Measurements from ENCODE around the gene MTX2.
A peak's percentile ranks its signal among the peaks of the same experiment; 100 is the strongest.

Gene MTX2

GRCh38 chr2:176269319-176270099 lies at the start of gene MTX2:
Gene MTX2 (plus strand): TSS chr2:176269442. CDS start chr2:176269630, 188 bp downstream.
- DNase-seq (ENCODE audit: low read depth in 3 of 3, low spot score in 1 of 3) = peak; percentile 15 to 57 (median 38)

DNA sequence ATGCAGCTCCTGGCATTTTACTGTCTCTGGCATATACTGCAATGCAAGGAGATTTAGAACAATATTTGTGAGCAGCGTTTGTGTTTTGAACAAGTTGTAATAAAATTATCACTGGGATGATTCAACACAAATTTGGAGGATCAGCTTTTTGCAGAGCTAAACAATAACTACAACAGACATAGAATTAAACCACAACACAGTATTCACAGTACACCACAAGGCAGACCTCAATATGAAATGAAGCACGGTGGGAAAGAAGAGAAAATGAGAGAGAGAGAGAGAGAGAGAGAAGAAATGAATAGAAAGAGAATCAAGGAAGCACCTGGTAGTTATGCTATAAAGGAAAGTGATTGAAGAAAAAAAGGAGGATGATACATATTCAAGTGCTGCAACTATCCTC lies 41.4 kb upstream of the MTX2 start:
- DNase-seq (ENCODE audit: low read depth in 3 of 3, low spot score in 1 of 3) = no peak

GRCh38 chr2:176234156-176234555 lies 35.1 kb upstream of the MTX2 start:
- DNase-seq (ENCODE audit: low read depth in 3 of 3, low spot score in 1 of 3) = no peak

- no peak for DNase-seq (ENCODE audit: low read depth in 3 of 3, low spot score in 1 of 3)
These were observed 34.3 kb upstream of the MTX2 start for GRCh38 chr2:176234940-176235339.

DNA sequence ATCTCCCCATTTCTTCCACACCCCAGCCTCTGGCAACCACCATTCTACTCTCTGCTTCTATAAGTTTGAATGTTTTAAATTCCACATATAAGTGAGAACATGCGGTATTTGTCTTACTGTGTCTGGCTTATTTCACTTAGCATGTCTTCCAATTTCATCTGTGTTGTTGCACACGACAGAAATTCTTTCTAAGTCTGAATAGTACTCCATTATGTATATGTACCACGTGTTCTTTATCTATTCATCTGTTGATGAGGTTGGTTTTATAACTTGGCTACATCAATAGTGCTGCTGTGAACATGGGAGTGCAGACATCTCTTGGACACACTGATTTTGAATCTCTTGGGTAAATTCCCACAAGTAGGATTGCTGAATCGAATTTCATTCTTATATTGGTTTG lies 31.8 kb upstream of the MTX2 start:
- DNase-seq (ENCODE audit: low read depth in 3 of 3, low spot score in 1 of 3) = no peak

DNA sequence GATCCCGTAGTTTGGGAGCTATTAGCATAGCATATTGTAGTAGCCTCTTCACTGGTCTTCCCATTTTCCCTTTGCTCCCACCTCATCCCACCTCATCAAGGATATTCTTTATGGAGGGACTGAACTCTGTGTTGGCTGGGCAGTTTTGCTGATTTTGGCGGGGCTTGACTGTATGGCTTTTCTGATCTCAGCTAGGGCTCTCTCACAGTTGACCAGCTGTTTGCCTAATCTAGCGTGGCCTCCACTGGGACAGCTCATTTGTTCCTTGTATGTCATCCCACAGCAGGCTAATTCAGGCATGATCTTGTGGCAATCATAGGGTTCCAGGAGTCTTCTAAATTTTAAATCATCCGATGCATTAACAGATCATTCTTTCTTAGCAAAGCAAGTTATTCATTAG lies 30.2 kb upstream of the MTX2 start:
- DNase-seq (ENCODE audit: low read depth in 3 of 3, low spot score in 1 of 3) = no peak

GRCh38 chr2:176240301-176240700 lies 28.9 kb upstream of the MTX2 start:
- no peak for DNase-seq (ENCODE audit: low read depth in 3 of 3, low spot score in 1 of 3)

DNA sequence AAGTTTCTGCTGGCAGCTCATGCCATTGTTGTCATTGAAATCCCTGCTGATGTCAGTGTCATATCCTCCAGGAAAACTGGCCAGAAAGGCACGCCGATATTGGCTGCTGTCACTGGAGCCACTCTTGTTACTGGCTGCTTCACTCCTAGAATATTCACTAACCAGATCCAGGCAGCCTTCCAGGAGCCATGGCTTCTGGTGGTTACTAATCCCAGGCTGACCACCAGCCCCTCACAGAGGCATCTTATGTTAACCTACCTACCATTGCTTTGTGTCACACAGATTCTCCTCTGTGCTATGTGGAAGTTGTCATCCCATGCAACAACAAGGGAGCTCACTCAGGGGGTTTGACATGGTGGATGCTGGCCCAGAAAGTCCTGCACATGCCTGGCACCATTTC lies 27.0 kb upstream of the MTX2 start:
- no peak for DNase-seq (ENCODE audit: low read depth in 3 of 3, low spot score in 1 of 3)

GRCh38 chr2:176246331-176246730 lies 22.9 kb upstream of the MTX2 start:
- no peak for DNase-seq (ENCODE audit: low read depth in 3 of 3, low spot score in 1 of 3)

DNA sequence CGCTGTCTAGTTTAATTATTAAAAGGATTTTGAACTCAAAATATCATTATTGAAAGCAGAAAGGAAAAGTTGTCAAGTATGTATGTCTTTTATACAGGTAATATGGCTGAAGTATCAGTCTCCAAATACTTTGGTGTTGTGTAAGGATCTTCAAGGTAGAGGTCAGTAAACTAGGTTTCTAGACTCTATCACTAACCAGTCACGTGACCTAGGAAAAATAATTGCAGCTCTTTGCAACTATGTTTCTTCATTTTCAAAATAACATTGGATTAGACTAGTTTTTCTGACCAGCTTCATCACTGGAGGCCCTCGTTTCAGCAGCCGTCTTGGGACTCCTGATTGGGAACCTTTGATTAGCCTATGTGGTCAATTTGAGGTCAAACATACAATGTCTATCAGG lies 21.4 kb upstream of the MTX2 start:
- no peak for DNase-seq (ENCODE audit: low read depth in 3 of 3, low spot score in 1 of 3)

DNA sequence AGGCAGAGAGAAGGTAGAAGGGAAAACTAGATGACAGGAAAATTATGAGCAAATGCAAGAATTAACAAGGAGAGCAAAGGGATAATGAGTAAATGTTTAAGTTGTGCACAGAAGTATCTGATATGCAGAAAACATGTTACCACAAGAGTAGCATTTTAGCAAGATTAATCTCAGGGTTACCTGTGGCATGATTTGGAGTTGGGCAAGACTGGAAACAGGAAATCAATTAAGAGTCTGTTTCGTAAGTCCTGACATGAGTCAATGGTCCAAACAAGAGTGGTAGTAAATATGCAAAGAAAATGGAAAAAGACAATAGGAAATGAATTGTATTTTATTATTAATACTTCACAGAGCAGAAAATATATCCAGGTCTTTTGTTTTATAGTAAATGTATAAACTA lies 17.3 kb upstream of the MTX2 start:
- no peak for DNase-seq (ENCODE audit: low read depth in 3 of 3, low spot score in 1 of 3)

DNA sequence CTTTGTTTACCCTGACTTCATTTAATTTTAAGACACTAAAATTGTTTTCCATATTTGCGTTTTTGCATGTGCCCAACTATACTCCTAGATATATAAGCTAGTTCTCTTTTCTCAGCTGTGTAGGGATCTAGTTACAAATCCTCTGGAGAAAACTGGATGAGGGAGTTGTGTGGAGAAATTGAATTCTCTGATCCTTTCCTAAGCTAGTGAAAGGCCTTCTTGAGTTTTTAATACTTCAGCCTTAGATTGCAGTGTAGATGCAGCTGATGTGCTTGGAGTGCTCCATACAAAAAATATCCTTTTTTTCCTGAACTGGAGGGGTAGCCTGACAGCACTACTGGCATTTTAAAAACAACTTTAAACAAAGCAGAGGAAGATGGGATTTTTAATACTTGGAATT lies 8.6 kb upstream of the MTX2 start:
- DNase-seq (ENCODE audit: low read depth in 3 of 3, low spot score in 1 of 3) = no peak

GRCh38 chr2:176261136-176261535 lies 8.1 kb upstream of the MTX2 start:
- DNase-seq (ENCODE audit: low read depth in 3 of 3, low spot score in 1 of 3) = no peak

GRCh38 chr2:176268976-176269318 lies 295 bp upstream of the MTX2 start:
- no peak for DNase-seq (ENCODE audit: low read depth in 3 of 3, low spot score in 1 of 3)

GRCh38 chr2:176270100-176270750 lies 983 bp downstream of the MTX2 start:
- no peak for DNase-seq (ENCODE audit: low read depth in 3 of 3, low spot score in 1 of 3)

GRCh38 chr2:176272870-176273459 lies 3.7 kb downstream of the MTX2 start:
- DNase-seq (ENCODE audit: low read depth in 3 of 3, low spot score in 1 of 3) = no peak

GRCh38 chr2:176278927-176279326 lies 9.7 kb downstream of the MTX2 start:
- no peak for DNase-seq (ENCODE audit: low read depth in 3 of 3, low spot score in 1 of 3)

GRCh38 chr2:176280156-176280555 lies 10.9 kb downstream of the MTX2 start:
- no peak for DNase-seq (ENCODE audit: low read depth in 3 of 3, low spot score in 1 of 3)

DNA sequence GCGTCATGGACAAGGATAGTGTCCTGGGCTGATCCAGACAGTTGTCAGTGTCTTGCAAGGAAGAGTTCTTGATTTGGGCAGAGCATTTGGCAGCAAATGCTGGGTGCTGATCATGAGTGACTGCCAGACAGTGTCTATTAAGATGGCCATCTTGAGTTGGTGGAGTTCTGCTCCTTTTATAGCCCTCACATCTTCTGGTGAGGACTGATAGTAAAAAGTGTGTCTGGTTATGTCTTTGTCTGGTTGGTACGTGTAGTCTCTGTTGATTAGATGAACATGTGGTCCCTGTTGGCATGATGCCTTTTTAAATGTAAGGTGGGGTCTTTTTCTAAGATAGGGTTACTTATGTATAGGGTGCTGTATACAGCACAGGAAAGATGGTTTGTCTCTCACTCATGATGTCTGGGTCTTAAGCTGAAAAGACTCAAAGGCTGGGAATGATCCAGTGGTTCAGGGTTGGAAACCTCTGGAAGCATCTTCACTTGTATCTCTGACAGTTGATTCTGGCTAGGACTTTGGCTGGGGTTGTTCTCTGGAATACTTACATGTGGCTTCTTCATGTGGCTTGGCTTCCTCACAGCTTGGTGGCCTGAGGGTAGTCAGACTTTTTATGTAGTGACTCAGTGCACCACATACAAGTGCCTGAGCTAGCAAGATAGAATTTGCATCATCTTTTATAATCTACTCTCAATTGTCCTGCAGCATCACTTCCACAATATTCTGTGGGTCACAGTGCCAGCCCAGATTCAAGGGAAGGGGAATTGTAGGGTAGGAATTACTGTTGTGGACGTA lies 11.8 kb downstream of the MTX2 start:
- no peak for DNase-seq (ENCODE audit: low read depth in 3 of 3, low spot score in 1 of 3)

DNA sequence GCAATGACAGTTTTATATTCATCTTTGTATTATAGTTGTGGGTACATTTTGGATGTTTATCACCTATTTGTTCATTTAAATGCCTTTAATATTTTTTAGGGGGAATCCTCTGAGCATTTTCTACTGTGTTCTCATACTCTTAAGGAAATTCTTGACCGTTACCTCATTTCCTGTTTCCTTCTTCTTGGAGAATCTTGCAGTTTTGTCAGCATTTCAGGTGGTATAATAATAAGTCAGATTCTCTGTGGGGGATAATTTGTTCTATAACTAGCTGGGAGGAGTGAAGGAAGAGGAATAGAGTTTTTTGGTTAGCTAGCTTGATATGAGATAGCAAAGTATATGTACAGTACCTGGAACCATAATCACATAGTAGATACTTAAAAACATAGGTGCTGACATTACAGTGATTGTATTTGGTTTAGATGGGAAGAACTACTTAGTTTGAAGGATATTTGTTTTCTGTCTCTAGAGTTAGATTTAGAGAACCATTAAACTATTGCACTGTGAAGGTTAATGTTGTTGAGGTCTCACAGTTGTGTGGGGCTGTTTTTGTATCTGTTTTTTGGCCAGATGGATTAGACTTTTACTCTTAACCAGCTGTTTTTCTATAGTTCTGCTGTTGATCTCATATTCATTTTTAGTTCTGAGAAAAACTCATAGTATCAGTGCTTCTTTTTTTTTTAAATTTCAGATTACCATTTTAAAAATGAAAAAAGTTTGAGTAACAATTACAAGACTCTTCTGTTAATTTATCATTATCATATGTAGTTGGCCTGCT lies 14.2 kb downstream of the MTX2 start:
- no peak for DNase-seq (ENCODE audit: low read depth in 3 of 3, low spot score in 1 of 3)

DNA sequence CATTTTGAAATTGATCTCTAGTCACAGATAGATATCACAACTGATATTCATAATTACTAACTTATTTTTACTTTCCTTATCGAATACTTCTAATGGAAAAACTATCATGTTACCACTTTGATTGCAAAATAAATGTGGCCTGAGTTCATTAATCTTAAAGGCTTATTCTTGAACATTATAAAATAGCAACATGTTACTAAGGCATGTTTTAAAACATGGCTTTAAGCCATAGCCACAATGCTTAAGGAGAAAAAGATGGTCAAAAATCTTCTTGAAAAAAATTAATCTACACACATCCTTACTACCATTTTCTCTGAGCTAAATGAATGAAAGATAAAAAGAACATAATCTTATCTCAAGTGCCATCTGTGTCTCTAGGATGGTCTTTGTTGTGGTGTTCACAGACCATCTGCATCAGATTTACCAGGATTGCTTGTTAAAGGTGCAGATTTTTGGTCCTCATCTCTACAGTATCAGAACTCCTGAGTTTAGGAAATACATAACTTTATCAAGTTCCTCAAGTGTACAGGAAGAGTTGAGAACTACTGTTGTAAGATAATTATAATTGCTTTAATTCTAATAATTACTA lies 15.3 kb downstream of the MTX2 start:
- no peak for DNase-seq (ENCODE audit: low read depth in 3 of 3, low spot score in 1 of 3)

All from stimulated activated CD4-positive, alpha-beta T cell treated with anti-CD3 and anti-CD28 coated beads, TNF-alpha, amount 100 ng/mL, for 1 hour (primary cell).